Gastroesophageal sphincter (tissue), 3 donors: ENCODE data around the gene ATRIP.

Source experiments
- EP300 ChIP-seq: sonication (generic); formaldehyde crosslinking; IDR thresholded peaks from one replicate; pipeline ENCODE4 v1.6.1; 2017; ENCODE audit warnings: antibody characterized with exemption, mild to moderate bottlenecking
- POLR2A ChIP-seq, 2 donors: fragments of 450-650 bp; IDR thresholded peaks; one replicate each; pipeline ENCODE4 v1.6.1; 2017; ENCODE audit warnings: antibody characterized with exemption in 2 of 2, mild to moderate bottlenecking in 2 of 2, moderate library complexity in 1 of 2
- POLR2AphosphoS5 ChIP-seq: sonication (generic); formaldehyde crosslinking; IDR thresholded peaks from one replicate; pipeline ENCODE4 v1.6.1; 2017; ENCODE audit warnings: antibody characterized with exemption
- TF ChIP-seq, protein P1 (sequence below), 4 experiments: fragments of 200-600 bp in 2 of 4; fragments of 450-650 bp in 2 of 4; sonication (generic) in 1 of 4; IDR thresholded peaks; one replicate each; pipeline ENCODE4 v1.5.1; 2017 to 2019; ENCODE audit warnings: antibody characterized with exemption in 4 of 4, mild to moderate bottlenecking in 2 of 4, moderate library complexity in 2 of 4

DNA sequence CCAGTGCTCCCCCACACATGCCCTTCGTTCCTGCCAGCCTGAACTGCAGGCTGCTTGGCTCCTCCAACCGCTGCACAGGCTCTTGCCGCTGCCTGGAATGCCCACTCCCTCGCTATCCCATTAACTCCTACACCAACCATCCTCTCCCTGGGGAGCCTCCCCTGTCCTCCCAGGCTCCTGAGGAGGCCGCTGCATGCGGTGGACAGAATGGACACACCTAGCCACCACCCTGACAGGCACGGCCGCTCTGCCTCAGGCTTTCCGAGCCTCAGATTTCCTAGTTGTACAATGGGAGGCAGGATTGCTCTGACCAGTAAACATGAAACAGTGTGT is 18.9 kb upstream of the ATRIP start:
- TF ChIP-seq, protein P1, sequence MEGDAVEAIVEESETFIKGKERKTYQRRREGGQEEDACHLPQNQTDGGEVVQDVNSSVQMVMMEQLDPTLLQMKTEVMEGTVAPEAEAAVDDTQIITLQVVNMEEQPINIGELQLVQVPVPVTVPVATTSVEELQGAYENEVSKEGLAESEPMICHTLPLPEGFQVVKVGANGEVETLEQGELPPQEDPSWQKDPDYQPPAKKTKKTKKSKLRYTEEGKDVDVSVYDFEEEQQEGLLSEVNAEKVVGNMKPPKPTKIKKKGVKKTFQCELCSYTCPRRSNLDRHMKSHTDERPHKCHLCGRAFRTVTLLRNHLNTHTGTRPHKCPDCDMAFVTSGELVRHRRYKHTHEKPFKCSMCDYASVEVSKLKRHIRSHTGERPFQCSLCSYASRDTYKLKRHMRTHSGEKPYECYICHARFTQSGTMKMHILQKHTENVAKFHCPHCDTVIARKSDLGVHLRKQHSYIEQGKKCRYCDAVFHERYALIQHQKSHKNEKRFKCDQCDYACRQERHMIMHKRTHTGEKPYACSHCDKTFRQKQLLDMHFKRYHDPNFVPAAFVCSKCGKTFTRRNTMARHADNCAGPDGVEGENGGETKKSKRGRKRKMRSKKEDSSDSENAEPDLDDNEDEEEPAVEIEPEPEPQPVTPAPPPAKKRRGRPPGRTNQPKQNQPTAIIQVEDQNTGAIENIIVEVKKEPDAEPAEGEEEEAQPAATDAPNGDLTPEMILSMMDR (IDR thresholded peaks at IDR 0.05), result no peak
- peak in 1 of 2 donors; percentile 5 for TF ChIP-seq POLR2A (IDR thresholded peaks at IDR 0.05)
- TF ChIP-seq POLR2AphosphoS5, result no peak
- TF ChIP-seq EP300, result no peak
